NCI-H510A (cell line): ENCODE data around the gene CLIC5.

Experiments
- DNase-seq: peaks from one replicate; lab custom pipeline; 2025; lab: John Stamatoyannopoulos, UW

CLIC5 gene

DNA sequence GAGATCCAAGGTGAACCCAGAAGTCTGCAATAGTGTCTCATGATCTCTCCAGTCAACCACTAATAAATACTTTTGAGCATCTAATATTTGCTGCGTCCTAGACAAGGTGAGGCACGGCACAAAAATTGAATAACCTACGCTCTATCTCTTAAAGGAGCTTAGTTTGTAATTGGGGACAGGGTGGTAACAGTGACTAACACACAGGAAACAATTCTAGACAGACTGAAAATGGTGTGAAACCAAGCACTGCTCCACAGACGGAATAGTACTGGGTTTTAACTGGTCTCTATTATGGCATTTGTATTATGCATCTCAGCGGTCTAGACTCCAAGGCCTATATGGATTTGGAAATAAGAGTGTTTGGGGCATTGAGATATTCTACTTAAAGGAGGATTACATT, 120.1 kb downstream of the CLIC5 start:
- no peak for DNase-seq

- no peak for DNase-seq
Observed at GRCh38 chr6:45892696-45893245, 122.9 kb downstream of the CLIC5 start.

- DNase-seq, result no peak
Observed at GRCh38 chr6:45892196-45892595, 123.5 kb downstream of the CLIC5 start.

GRCh38 chr6:45886776-45887175, 128.9 kb downstream of the CLIC5 start:
- DNase-seq, result no peak

GRCh38 chr6:45884336-45884735, 131.3 kb downstream of the CLIC5 start:
- DNase-seq, result no peak

DNA sequence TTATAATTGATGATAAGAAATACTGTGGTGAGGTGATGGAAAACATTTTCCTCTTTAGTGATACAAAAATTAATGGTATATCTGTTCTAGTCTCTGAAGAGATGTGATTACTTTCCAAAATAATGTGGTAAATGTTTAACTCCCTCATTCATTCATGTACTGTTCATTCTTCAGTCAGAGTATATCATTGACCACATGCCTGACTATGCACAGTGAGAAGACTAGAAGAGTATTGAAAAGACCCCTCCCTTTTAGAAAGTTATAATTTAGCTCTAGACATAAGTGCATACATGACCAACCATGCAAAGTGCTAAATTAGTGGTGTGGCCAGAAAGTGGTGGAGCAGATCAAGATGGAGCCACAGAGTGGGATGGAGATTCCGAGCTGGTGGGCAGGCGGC, 133.0 kb downstream of the CLIC5 start:
- DNase-seq, result no peak

DNA sequence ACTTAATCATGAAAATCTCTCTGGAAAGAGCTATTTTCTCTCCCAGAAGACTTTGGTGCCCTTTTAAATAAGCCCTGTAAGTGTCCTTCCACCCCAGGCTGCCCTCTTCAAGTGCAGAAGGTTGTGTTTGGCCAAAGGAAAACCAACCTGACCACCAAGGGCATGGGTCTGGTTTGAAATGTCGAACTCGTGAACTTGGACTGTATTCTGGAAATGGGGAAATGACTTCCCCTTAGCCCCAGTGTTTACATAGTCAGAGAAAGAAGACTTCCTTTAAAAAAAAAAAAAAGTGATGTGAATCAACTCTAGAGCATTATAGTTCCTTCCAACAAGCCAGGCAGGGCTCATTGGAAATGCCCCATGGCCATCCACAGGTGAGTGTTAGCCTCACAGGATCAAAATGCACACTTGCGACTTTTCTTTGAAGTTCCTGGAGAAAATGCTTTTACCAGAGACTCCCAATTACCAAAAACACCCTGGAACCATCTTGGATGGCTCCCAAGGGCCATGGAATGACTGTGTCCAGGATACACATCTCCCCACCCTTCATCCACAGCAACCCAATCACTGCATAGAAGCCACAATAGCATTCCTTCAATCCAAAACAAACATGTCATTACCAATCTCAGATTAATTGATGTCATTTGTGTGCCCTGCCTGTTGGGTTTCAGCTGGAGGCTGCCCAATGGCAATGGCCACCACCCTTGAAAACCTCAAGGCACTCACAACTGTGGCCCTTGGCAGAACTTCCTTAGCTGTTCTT, 133.8 kb downstream of the CLIC5 start:
- no peak for DNase-seq

DNA sequence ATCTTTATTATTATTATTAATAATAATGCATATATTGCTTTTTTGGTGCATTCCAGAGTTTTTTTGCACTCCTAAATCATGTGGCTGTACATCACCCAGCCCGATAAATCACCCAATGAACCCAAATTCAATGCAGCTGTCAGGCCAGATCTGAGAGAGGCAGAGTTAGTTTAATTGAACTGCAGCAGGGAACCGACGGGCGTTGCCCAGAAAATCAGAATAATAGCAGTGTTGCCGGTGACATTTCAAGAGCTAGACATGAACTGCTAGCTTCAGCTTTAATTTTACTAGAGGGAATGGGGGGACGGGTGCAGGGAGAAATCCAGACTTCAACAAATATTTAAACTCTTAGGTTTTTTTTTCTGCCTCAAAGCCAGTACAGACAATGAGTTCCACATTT, 135.0 kb downstream of the CLIC5 start:
- no peak for DNase-seq

DNA sequence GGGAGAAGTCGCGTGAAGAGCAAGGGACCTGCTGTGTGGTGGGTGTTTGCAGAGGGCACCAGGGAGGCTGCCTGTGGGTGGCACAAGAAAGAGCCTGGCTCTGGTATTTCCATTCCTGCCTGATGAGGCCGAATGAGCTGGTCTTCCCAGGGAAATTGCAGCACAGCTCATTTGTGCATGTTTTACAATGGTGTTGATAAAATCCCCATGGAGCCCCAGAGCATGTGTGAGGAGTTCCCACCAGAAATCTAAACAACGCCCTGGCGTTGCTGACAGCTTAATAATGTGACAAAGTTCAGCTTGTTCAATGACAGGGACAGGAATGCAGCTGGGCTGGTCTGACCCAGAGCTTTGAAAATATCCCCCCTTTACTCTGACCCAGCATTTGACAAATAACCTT, 135.5 kb downstream of the CLIC5 start:
- DNase-seq, result no peak

GRCh38 chr6:45877970-45878590, 137.6 kb downstream of the CLIC5 start:
- no peak for DNase-seq

DNA sequence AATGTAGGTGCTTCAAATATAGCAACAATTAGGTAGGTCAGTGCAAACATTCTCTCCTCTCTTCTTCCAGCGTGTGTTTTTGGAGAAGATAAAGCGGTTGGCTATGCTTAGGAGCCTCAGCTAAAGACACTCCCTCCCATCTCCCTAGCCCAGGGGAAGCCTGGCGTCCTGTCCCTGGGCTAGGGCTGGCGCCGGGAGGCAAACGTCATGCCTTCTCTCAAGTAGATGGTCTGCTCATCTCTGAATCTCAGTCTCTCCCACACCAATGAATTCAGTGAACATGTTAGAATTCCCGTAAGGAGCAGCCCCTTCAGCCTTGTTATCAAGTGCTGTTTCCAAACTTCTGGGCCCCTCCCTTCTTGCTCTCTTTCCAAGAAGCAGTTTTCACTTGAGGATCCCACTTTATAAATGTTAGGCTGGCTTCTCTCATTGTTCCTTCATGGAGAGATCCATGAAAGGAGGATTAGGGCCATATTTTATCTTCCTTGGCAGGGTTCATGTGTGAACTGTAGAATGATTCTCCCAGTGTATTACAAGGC, 142.8 kb downstream of the CLIC5 start:
- no peak for DNase-seq

- no peak for DNase-seq
Observed at GRCh38 chr6:45870531-45870930, 145.1 kb downstream of the CLIC5 start.

- DNase-seq, result no peak
Observed at GRCh38 chr6:45864651-45865050, 151.0 kb downstream of the CLIC5 start.

DNA sequence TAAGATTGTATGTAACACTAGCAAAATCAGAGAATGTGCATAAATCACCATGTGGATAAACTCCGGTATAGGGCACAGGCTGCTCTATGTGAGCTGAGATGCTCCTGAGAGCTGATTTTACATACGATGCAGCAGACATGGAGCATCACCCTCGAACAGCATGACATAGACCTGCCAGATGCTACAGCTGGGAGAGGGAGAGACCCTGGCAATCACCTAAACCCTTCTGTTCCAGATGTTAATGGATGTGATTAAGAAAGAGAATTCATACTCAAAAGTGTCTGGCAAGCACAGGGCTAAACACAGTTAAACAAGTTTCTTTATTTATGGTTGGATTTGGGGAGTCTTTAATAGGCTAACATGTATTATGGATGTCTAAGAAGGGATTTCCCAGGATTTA, 157.0 kb downstream of the CLIC5 start:
- no peak for DNase-seq

DNA sequence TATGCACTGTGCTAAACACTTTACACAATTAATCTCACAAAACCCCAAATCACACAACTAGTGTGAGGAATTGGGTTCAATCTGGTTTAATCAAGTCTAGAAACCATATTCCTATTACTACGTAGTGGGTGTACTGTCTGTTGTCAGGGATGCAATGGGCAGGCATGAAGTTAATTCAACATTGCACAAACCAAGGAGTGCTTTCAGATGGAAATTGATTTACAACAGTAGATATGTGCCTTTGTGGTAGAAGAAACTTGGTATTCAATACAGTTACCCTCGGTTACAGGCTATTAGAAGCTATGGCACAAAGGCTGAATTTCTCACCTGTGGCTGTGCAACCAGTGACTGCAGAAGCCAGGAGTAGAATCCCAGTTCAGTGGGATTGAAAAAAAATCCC, 157.8 kb downstream of the CLIC5 start:
- DNase-seq, result no peak

DNA sequence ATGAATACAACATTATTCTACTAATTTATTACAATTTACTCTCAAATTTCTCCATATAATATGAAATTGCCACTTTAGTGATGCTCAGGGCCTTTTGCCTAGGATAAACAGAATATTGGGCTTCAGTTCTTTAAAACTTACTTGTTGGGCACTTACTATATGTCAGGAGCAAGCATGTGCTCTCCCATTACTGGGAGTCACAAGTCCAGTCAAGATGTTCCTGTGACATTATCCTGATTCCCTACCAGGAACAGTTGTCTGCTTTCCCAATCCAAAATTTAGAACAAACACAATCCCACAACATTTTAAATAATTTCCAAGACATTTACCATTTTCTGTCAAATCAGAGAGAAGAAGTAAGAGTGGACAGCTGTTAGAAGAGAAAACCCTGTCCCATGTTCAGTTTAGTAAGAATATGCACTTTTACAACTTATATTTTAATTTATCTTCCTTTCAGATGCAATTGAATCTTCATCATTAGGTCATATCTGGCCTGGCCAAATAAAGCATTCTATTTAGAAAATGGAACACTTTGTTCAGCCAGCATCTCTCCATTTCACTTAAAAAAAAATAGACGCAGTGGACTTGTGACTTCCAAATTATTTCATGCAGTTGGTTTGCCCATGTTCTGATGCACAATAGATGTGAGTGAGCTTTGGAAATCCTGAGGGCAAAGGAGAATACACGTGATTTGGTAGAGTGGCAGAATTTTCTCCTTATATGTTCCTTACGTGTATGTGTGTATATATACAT, 159.8 kb downstream of the CLIC5 start:
- DNase-seq, result no peak

DNA sequence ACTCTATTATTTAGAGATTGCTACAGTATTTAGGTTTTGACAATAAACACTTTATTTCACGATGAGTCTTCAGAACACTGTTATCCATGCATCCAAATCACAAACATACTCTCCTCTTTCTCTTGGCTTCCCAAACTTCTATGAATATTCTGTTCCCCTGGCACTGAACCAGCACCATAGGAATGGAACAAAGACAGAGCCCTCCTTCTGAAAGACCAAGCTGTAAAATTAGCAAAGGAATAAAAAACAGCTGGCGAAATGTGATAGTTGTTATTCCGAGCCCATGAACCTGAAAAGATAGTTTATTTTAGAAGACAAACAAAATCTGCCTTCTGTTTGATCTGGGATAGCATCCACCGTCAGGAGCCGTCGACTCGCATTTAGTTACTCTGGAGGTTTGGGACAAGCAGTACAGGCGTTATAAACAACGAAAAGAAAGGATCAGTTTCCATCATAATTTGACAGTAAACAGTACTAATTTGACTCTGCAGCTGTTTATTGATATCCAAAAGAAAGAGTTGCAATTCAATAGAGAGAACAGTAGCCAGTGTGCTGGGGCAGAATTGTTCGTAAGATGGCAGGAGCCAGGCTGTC, 161.4 kb downstream of the CLIC5 start:
- DNase-seq, result no peak

GRCh38 chr6:45851034-45851400, 164.6 kb downstream of the CLIC5 start:
- DNase-seq, result no peak

- no peak for DNase-seq
Observed at GRCh38 chr6:45850378-45851033, 165.2 kb downstream of the CLIC5 start.

DNA sequence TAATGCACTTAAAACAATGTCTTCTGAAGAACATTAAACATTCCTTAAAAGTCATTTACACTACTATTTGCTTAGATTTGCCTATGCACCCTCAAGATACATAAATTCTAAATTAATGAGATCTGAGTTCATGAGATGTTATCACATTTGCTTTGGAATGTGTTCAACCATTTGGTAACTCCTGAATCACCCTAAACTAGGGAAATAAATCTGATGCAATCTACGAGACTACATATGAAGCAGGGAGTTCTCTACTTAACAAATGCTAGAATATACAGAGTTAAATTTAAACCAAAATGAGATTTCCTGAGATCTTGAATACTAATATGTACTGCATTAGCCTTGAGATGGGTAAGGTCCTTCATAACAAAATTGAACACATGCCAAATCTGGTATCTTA, 170.1 kb downstream of the CLIC5 start:
- no peak for DNase-seq

GRCh38 chr6:45844986-45845385, 170.7 kb downstream of the CLIC5 start:
- DNase-seq, result no peak
